HCT116 (cell line): ENCODE measurements around the gene LHX3. TPM values are rescaled to one million over a fixed set of nuclear protein-coding genes. Genes with fewer than 3 reads are reported as not detected.

Experiments used
- ATAC-seq: fragments of 200-7000 bp; cut with Tn5 transposase; 2 replicates; pipeline ENCODE4 v1.9.1; 2020; ENCODE audit warnings: mild to moderate bottlenecking, moderate library complexity
- BruUV-seq: library from RNA; stranded (reverse); fragments of 400-500 nt; replicated peaks from 2 replicates; lab custom pipeline; 2021; lab: Mats Ljungman, UMichigan
- CTCF ChIA-PET: fragments of 300-600 bp; sonication (Branson Sonifier 250); formaldehyde crosslinking; loops from one replicate; lab custom pipeline; 2021; ENCODE audit warnings: antibody characterized with exemption; lab: Charles Lee
- POLR2A ChIA-PET: fragments of 300-600, 350-600 bp; sonication (Branson Sonifier 250); formaldehyde crosslinking; loops from one replicate; lab custom pipeline; 2021; ENCODE audit warnings: antibody characterized with exemption; lab: Charles Lee
- RAD21 ChIA-PET, 2 experiments: fragments of 300-600 bp; sonication (Branson Sonifier 250); formaldehyde crosslinking; loops; one replicate each; lab custom pipeline; 2023; ENCODE audit warnings: low total read pairs in 2 of 2; ENCODE audit not compliant: uncharacterized antibody in 2 of 2, unreplicated experiment in 2 of 2, low non-redundant PET in 1 of 2; lab: Charles Lee
- DNase-seq: peaks from one replicate; pipeline ENCODE4 v3.0.0-alpha.2; 2010; ENCODE audit warnings: low read depth, low spot score
- H2AFZ ChIP-seq: fragments of 200-600 bp; shearing (Covaris generic), sonication (generic); 2 replicates; pipeline ENCODE4 v1.6.1; 2017; ENCODE audit warnings: low read depth, mixed run types, mixed read lengths, antibody characterized with exemption, low read length; ENCODE audit not compliant: poor library complexity, severe bottlenecking
- H3K27ac ChIP-seq: 2 replicates; pipeline ENCODE4 v1.5.1; 2012; ENCODE audit warnings: low read depth, low read length
- H3K27me3 ChIP-seq: fragments of 200-600 bp; sonication (generic); 2 replicates; pipeline ENCODE4 v1.6.1; 2016; ENCODE audit warnings: mixed run types, low read length, mixed read lengths; ENCODE audit not compliant: insufficient read depth
- H3K36me3 ChIP-seq, 2 experiments: fragments of 200-500 bp in 1 of 2; fragments of 200-600 bp in 1 of 2; sonication (Bioruptor generic) in 1 of 2; sonication (generic) in 1 of 2; 2 replicates each; pipeline versions ENCODE4 v1.5.1 to v1.6.1; 2014 to 2016; ENCODE audit warnings: low read length in 2 of 2, inconsistent platforms in 1 of 2, mixed read lengths in 1 of 2, mixed run types in 1 of 2; ENCODE audit not compliant: insufficient read depth in 2 of 2, control insufficient read depth in 1 of 2
- H3K4me1 ChIP-seq, 2 experiments: fragments of 200-600 bp in 1 of 2; sonication (generic) in 1 of 2; 2 replicates each; pipeline versions ENCODE4 v1.5.1 to v1.6.1; 2012 to 2017; ENCODE audit warnings: low read length in 2 of 2, inconsistent platforms in 1 of 2, mild to moderate bottlenecking in 1 of 2, mixed read lengths in 1 of 2, mixed run types in 1 of 2, moderate library complexity in 1 of 2; ENCODE audit not compliant: insufficient read depth in 2 of 2, control insufficient read depth in 1 of 2
- H3K4me2 ChIP-seq: fragments of 200-600 bp; sonication (generic); 2 replicates; pipeline ENCODE4 v1.6.1; 2017; ENCODE audit warnings: mixed run types, low read length, mixed read lengths
- H3K4me3 ChIP-seq, 2 experiments: fragments of 200-600 bp in 1 of 2; sonication (generic) in 1 of 2; replicated peaks in 1 of 2; 2 replicates each; pipeline ENCODE4 v1.5.1; 2011 to 2016; ENCODE audit warnings: low read length in 2 of 2, control low read depth in 1 of 2, low read depth in 1 of 2, mild to moderate bottlenecking in 1 of 2, mixed read lengths in 1 of 2, mixed run types in 1 of 2
- H3K79me2 ChIP-seq: fragments of 200-600 bp; sonication (generic); 2 replicates; pipeline ENCODE4 v1.6.1; 2017; ENCODE audit warnings: mild to moderate bottlenecking, mixed run types, low read length, moderate library complexity, mixed read lengths; ENCODE audit not compliant: insufficient read depth
- H3K9ac ChIP-seq: fragments of 200-600 bp; sonication (generic); 2 replicates; pipeline ENCODE4 v1.6.1; 2016; ENCODE audit warnings: low read length, mixed read lengths
- H3K9me2 ChIP-seq: fragments of 200-600 bp; sonication (generic), shearing (Covaris generic); 2 replicates; pipeline ENCODE4 v1.6.1; 2017; ENCODE audit warnings: mixed run types, mild to moderate bottlenecking, moderate library complexity; ENCODE audit not compliant: insufficient read depth
- H3K9me3 ChIP-seq, 2 experiments: fragments of 200-500 bp in 1 of 2; fragments of 200-600 bp in 1 of 2; sonication (Bioruptor generic) in 1 of 2; sonication (generic) in 1 of 2; 2 replicates each; pipeline ENCODE4 v1.6.1; 2014 to 2017; ENCODE audit warnings: low read length in 2 of 2, mixed read lengths in 2 of 2, inconsistent platforms in 1 of 2, low read depth in 1 of 2, mild to moderate bottlenecking in 1 of 2, mixed run types in 1 of 2, moderate library complexity in 1 of 2; ENCODE audit not compliant: control insufficient read depth in 1 of 2, insufficient read depth in 1 of 2
- H4K20me1 ChIP-seq: fragments of 200-600 bp; sonication (generic), shearing (Covaris generic); 2 replicates; pipeline ENCODE4 v1.6.1; 2017; ENCODE audit warnings: mixed run types, mild to moderate bottlenecking, moderate library complexity; ENCODE audit not compliant: insufficient read depth
- ATF3 ChIP-seq: IDR thresholded peaks from 2 replicates; pipeline ENCODE4 v1.6.1; 2012
- CBX3 ChIP-seq: IDR thresholded peaks from 2 replicates; pipeline ENCODE4 v1.6.1; 2012; ENCODE audit warnings: low read depth
- EZH2 ChIP-seq: fragments of 200-600 bp; sonication (generic); IDR thresholded peaks from 2 replicates; pipeline ENCODE4 v1.6.1; 2017; ENCODE audit warnings: antibody characterized with exemption, mixed run types
- EZH2phosphoT487 ChIP-seq: fragments of 200-600 bp; IDR thresholded peaks from 2 replicates; pipeline ENCODE4 v1.6.1; 2018; ENCODE audit warnings: antibody characterized with exemption, borderline replicate concordance
- FOSL1 ChIP-seq: IDR thresholded peaks from 2 replicates; pipeline ENCODE4 v1.6.1; 2012; ENCODE audit warnings: low read depth
- JUND ChIP-seq: IDR thresholded peaks from 2 replicates; pipeline ENCODE4 v1.6.1; 2012
- POLR2A ChIP-seq: IDR thresholded peaks from 2 replicates; pipeline ENCODE4 v1.7.0; 2011; ENCODE audit warnings: borderline replicate concordance; ENCODE audit not compliant: insufficient read depth, insufficient read length; ENCODE audit errors: extremely low read depth
- REST ChIP-seq: IDR thresholded peaks from 2 replicates; pipeline ENCODE4 v1.6.1; 2012; ENCODE audit warnings: low read depth
- SP1 ChIP-seq: IDR thresholded peaks from 2 replicates; pipeline ENCODE4 v1.6.1; 2012; ENCODE audit warnings: low read depth
- SRF ChIP-seq: IDR thresholded peaks from 2 replicates; pipeline ENCODE4 v1.6.1; 2012; ENCODE audit warnings: low read depth
- YY1 ChIP-seq: IDR thresholded peaks from 2 replicates; pipeline ENCODE4 v1.6.1; 2011; ENCODE audit warnings: low read length, low read depth, moderate library complexity, mild to moderate bottlenecking; ENCODE audit not compliant: insufficient replicate concordance; ENCODE audit errors: extremely low read depth
- intact Hi-C: fragments of 100-400 bp; cut with micrococcal nuclease; formaldehyde crosslinking; loops from 2 replicates; pipeline ENCODE4 v1.10.0; 2022
- total RNA-seq: library from RNA; stranded (reverse); gene quantifications from one replicate; pipeline ENCODE4 v1.2.1, GENCODE V29; 2021; ENCODE audit not compliant: unreplicated experiment

Gene LHX3
- total RNA-seq, 1 experiment from 2014 or later: not detected

GRCh38 chr9:136239135-136239982 is 34.4 kb upstream of the LHX3 start (continued):
- TF ChIP-seq ATF3: no peak
- no peak for TF ChIP-seq EZH2
- TF ChIP-seq JUND: no peak
- TF ChIP-seq SRF: no peak
- TF ChIP-seq CBX3: no peak
- no peak for TF ChIP-seq YY1

- Histone ChIP-seq H2AFZ (no peak overlapping the region), H3K9me2 (no peaks in the 10 kb centered on the region), H3K36me3 (peaks cover 2 to 26% of the 10 kb centered on the region in 2 experiments; a peak in 2 of 4 replicates), H3K9me3 (no peaks in the 10 kb centered on the region), H3K27me3 (no peaks in the 10 kb centered on the region), H3K27ac (no peak overlapping the region), H3K79me2 (peaks cover 91% of the 10 kb centered on the region), H3K4me1 (0 out of 4 replicates have a peak, but pooled peaks cover 0 to 2% of the 10 kb centered on the region in 2 experiments), H3K9ac (no peak overlapping the region), H4K20me1 (no peaks in the 10 kb centered on the region; the same call in 1 of the 2 replicates), H3K4me3 (no peak overlapping the region), H3K4me2 (no peak overlapping the region)
- intact Hi-C loops: no loop called here
- DNase-seq (no peak), ATAC-seq (no peak)
- TF ChIP-seq SP1 (no peak), POLR2A (no peak), EZH2phosphoT487 (no peak), REST (no peak), FOSL1 (no peak), ATF3 (no peak)
- ChIA-PET CTCF (no interaction called here), RAD21 (no interaction called here), POLR2A (no interaction called here)
- no TSS peak for BruUV-seq
Observed at GRCh38 chr9:136238342-136238732, 33.4 kb upstream of the LHX3 start.
